Activated T-cell treated with anti-CD3 and anti-CD28 coated beads for 48 hours (primary cell): ENCODE results near the gene FMNL1.
A peak's percentile ranks its signal among the peaks of the same experiment; 100 is the strongest.
"Not testable (repeated sequence)": the region's sequence is repeated elsewhere in the genome, so short reads cannot be mapped to it uniquely, and the experiment has no call there.

ENCODE experiments used
- DNase-seq: peaks from one replicate; pipeline ENCODE4 v3.0.0-alpha.2; 2020; ENCODE audit warnings: low read depth

FMNL1 gene

DNA sequence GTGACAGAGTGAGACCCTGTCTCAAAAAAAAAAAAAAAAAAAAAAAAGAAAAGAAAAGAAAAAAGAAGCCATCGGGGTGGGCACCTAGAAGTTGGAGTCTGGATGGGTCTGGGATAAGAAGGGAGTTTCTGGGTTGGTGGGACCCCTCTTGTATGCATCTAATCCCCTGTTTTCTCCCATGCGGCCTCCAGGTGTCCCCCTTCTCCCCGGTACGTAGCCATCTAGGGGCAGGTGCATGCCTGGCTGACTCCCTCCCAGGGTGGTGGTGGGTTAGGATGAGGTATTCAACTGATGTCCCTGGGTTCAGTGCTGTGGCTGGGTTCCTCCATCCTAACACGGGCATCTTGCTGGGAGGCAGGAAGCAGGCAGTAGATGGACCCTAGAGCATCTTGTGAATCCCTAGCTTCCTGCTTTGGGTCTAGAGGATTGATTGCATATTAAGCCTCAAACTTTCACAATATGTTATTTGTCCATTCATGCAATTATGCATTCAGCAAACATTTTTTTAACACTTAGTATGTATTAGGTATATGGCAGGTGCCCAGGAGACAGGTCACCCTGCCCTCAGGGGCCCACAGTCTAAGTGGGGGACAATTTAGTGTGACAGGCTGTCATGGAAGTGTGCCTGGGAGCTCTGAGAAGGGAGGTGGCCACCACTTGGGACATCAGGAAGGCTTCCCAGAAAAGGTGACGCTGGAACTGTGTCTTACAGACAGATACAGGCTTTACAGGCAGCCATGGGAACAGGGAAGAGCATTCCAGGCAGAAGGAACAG lies 13.1 kb downstream of the FMNL1 start:
- peak; percentile 41 for DNase-seq

DNA sequence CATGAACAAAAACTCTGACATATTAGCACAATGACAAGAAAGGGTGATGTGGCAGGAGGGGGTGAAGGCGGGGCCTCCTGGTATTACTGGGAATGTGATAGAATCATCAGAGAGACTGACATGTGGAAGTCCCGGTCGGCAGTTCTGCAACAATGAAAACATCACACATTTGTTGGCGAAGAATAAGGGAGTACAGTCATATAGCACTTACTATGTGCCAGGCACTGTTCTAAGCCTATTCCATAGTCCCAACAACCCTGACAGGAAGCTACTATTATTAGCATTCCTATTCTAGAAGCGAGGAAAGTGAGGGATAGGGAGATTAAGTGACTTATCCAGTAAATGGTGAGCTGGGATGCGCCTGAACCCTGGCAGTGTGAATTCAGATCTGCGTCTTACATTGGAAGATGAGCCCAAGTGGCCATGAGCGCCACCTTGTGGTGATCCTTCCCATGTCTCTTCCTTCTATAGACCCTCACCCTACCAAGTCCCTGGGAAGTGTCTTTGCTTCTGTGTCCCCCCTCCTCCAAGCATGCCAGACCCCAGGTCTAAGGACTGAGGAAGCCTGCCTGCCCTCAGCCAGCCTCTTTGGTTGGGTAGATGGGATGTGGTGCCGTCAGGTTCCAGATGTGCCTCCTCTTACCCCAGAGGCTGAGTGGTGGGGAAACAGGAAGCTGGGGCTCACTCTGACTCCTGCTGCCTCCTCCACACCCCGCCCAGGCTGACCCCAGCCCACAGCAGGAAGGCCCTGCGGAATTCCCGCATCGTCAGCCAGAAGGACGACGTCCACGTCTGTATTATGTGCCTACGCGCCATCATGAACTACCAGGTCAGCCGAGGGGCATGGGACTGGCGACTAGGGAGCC lies 14.0 kb downstream of the FMNL1 start:
- DNase-seq, result peak; percentile 65

DNA sequence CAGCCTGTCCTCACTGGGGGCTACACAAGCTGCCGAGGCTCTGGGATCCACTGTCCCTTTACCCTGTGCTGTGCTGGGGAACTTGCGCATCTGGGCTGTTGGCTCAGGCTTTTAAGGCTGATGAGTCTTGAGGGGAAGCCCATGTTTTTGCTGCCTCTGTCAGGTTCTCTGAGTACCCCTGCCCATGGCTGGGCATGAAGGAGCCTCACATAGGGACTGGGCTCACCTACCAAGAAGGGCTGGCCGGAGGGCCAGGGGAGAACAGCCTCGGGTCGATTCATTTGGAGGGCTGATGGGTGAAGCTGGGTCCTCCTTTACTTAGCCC lies 14.6 kb downstream of the FMNL1 start:
- DNase-seq, result no peak

DNA sequence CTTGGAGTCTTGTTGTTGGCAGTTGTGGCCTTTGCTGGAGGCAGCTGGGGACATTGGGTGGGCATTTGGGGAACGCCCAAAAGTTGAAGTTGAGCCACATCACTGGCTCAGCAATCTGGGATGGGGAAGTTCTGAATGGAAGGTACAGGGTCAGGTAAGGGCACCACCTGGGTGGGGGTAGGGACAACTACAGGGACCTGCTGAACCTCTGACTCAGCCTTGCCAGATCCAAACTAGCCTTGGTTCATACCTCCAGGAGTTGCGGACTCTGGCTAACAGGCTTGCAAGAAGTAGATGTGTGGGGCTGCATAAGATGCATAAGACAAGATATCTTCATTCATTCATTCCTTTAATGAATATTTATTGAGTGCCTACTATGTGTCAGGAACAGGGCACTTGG lies 16.0 kb downstream of the FMNL1 start:
- no peak for DNase-seq

DNA sequence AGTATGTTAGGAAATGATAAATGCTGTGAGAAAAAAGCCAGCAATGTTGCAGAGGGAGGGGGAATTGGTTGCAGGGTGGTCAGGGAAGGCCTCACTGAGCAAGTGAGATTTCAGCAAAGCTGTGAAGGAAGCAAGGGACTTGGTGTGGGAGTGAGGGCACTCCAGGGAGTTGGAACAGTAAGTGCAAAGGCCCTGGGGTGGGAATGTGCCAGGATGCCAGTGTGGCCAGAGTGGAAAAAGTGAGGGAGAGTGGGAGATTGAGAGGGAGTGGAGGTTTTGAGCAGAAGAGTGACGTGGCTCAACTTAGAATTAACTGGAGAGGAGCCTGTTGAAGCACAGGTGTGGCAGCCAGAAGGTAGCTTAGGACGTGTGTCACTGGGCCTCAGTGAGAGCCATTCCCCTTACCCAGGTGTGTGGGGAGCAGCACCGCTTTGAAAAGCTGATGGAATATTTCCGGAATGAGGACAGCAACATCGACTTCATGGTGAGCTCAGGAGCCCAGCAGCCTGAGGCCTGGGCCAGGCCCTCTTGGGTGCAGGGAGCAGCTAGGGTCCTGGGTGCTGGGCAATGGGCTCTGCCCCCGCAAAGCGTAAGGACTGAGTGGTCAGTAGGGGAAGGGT lies 16.6 kb downstream of the FMNL1 start:
- DNase-seq, result no peak

DNA sequence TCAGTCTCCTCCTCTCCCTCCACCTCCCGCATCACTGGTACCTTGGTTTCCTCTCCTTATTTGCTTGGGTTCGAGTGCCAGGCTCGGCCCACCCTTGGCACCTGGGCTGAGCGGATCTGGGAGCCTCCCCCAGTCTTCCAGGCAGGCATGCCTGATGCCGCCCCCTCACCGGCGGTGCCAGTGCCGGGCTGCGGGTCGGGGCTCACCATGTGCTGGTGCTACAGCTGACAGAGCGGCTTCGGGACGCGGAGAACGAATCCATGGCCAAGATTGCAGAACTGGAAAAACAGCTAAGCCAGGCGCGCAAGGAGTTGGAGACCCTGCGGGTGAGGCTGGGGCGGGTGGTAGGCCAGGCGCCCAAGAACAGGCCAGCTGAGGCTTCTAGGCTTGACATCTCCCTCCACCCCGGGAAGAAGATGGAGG lies 19.2 kb downstream of the FMNL1 start:
- no peak for DNase-seq

DNA sequence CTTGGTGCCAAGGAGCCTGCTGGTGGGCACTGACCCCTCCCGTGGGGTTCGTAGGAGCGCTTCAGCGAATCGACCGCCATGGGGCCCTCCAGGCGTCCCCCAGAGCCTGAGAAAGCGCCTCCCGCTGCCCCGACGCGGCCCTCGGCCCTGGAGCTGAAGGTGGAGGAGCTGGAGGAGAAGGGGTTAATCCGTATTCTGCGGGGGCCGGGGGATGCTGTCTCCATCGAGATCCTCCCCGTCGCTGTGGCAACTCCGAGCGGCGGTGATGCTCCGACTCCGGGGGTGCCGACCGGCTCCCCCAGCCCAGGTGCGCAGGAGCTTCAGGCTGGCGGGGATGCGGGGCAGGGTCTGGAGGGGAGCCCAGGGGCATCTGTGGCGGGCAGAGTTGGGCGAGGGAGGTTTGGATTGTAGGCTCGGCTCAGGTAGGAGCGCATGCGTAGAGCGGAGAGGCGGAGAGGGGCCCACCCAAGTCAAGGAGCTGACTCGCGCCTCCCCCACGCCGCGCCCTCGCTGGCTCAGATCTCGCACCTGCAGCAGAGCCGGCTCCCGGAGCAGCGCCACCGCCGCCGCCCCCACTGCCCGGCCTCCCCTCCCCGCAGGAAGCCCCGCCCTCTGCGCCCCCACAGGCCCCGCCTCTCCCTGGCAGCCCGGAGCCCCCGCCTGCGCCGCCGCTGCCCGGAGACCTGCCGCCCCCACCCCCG lies 19.8 kb downstream of the FMNL1 start:
- no peak for DNase-seq

DNA sequence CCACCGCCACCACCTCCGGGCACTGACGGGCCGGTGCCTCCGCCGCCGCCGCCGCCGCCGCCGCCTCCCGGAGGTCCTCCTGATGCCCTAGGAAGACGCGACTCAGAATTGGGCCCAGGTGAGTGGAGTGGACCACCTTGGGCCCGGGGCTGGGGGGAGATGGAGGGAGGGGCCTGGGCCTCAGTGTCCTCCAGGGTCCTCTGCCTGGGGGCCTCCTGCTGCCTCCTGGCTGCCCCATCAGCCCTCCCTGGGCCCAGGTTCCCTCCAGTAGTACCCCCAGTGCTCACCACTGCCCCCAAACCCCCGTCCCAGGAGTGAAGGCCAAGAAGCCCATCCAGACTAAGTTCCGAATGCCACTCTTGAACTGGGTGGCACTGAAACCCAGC lies 20.3 kb downstream of the FMNL1 start:
- DNase-seq, result no peak

DNA sequence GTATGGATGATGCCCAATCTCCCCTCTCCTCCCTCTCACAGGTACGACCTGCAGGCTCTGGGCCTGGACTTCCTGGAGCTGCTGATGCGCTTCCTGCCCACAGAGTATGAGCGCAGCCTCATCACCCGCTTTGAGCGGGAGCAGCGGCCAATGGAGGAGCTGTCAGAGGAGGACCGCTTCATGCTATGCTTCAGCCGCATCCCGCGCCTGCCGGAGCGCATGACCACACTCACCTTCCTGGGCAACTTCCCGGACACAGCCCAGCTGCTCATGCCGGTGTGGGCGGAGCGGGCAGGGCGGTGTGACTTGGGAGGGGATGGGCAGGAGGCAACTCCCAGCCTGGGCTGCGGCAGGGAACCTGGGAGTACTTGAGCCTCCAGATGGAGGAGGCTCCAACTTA lies 22.1 kb downstream of the FMNL1 start:
- DNase-seq, result no peak

DNA sequence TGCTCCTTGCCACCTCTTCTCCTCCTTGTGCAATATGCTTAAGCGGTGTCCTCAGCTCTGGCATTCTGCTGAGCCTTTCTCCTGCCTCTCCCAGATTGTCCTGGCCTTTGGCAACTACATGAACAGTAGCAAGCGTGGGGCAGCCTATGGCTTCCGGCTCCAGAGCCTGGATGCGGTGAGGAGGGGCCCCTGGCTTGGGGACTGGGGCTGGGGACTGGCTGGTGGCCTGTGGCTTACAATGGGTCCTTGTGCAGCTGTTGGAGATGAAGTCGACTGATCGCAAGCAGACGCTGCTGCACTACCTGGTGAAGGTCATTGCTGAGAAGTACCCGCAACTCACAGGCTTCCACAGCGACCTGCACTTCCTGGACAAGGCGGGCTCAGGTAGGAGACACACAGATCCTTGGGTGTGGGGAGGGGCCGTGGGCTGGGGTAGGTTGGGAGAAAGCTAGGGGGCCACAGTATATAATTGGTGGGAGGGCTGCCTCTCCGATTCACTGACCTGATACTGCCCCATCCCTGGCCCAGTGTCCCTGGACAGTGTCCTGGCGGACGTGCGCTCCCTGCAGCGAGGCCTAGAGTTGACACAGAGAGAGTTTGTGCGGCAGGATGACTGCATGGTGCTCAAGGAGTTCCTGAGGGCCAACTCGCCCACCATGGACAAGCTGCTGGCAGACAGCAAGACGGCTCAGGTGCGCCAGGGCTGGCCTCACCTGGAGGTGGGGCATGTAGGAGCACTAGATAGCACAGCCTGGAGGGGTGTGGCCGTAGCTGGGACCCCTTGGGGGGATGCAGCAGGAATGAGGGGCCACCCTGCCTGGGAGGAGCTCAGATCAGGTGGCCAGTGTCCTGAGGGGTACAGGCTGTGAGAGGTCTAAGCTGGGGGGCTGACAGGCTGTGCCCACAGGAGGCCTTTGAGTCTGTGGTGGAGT lies 23.3 kb downstream of the FMNL1 start:
- DNase-seq, result no peak

DNA sequence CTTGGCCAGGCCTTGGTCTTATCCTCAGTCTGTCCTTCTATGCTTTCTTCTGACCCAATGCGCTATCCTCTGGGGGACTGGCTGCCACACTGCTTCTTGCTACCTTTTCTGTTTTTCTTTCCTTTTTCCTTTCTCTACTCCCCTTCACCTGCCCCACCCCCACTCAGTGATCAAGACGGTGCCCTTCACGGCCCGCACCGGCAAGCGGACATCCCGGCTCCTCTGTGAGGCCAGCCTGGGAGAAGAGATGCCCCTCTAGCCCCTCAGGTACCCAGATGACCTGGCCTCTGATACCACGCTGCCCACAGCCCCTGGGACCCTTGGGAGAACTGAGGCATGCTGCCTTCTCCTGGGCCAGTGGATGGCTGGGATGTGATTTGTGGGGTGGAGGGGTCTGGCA lies 24.7 kb downstream of the FMNL1 start:
- no peak for DNase-seq

DNA sequence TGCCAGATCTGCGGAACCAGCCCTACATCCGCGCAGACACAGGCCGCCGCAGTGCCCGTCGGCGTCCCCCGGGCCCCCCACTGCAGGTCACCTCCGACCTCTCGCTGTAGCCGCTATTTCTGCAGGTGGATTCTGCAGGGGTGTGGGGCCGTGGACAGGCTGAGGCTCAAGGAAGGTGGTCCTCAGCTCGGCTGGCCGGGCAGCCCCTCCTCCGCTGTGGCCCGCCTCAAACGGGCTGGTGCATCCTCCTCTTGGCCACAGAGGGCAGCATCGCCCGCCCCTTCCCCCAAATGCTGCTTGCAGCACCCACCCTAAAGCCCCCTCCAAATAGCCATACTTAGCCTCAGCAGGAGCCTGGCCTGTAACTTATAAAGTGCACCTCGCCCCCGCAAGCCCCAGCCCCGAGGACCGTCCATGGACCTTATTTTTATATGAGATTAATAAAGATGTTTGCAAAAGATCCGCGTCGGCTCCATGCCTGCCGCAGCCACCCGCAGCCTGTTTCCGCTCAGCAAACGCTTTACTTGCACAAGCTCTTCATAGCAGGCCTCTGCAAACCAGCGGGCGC lies 25.3 kb downstream of the FMNL1 start:
- DNase-seq, result no peak

DNA sequence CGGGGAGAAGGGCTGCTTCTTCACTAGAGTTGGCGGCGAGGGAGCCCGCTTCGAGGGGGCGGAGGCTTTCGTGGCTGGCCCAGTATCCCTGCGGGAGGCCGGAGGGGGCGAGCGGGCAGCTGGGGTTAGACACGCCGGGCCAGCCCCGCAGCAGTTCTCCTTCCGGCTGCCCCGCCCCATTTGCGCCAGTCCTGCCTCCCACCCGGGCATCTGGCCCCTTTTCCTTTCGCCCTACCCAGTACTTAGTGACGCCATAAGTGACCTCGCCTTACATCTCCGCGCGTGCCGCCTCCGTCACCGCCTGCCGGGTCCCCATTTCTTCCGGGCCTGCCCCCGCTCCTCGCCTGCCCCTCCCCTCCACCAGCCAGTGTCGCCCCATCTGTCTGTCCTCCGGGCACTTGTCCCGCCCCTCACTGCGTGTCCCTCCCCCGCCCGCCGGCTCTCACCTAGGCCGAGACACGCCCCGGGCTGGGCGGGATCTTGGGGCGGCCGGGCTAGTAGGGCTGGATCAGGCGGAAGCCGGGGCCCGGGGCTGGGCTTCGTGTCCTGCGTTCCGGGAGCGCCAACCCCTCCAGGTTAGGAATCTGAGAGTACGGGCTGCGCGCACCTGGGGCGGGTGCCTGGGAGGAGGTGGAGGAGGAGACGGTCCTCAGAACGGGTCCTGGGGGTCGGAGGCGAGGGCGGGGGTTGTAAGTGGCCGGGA lies 25.9 kb downstream of the FMNL1 start:
- peak; percentile 98 for DNase-seq

DNA sequence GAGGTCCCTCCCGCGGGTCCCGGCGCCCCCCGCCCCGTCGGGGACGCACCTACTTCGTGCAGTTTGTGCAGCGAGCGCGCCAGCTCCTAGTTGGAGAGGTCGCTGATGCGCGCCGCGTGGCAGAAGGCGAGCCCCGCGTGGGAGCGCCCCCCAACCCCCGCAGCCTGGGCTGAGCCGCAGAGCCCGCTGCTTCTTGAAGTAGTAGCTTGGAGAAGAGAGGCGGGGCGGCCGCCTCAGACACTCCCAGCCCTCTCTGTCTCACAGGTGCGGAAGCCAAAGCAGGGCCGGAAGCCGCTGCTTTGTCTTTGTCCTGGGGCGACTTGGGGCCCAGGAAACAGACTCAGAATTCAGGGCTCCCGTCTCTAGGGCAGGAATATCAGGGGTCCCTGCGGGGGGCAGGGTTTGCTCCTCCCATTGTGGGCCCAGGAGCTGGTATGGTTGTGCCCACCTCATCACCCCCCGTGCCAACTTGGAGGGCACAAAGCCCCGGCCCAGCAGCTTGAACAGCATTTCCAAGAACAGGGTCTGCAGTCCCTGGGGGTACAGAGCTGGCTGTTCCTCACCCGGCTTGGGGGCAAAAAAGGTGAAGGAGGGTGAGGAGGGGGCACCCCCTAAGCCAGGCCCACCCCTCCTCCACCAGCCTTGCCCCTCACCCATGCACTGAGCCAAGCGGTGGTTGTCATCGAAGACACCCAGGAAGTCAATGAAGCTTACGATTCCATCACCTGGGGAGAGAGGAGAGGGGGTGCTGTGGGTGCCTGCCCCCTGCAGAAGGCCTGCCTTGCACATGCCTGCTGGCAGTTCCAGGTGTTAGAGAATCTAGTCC lies 26.7 kb downstream of the FMNL1 start:
- DNase-seq, result peak; percentile 71

DNA sequence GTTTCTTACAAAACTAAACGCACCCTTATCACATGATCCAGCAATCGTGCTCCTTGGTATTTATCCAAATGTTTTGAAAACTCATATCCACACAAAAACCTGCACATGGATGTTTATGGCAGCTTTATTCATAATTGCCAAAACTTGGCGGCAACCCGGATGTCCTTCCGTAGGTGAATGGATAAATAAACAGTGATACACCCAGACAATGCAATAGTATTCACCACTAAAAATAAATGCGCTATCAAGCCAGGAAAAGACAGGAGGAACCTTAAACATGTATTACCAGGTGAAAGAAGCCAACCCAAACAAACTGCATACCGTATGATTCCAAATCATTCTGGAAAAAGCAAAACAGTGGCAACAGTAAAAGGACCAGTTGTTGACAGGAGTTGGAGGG lies 30.2 kb downstream of the FMNL1 start:
- DNase-seq, result no peak

DNA sequence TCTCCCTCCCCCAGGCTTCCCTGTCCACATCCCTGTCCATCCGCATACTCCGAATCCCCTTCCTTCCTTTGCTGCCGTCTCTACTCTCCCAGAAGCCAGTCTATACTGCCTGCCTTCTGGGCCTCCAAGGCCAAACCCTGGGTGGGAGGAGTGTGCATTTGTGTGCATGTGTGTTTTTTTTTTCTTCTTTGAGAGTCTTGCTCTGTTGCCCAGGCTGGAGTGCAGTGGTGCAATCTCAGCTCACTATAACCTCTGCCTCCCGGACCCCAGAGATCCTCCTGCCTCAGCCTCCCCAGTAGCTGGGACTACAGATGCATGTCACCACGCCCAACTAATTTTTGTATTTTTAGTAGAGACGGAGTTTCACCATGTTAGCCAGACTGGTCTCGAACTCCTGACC lies 31.6 kb downstream of the FMNL1 start:
- not testable (repeated sequence) for DNase-seq

DNA sequence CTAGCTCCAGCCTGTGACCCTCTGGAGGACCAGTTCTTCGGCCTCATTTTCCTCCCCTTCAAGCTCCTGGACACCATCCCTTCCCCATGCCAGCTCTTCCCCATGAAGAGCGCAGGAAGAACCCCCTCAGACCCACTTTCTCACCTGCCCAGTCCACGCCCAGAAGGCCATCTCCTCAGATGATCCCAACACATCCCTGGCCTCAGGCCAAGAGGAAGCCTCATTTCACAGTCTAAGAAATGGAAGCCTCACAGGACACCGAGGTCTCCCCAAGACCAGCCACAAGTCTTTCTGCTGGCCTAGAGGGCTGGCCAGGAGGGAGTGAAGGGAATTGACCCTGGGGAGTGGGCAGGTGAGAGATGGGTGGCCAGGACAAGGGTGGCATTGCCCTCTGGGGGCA lies 32.2 kb downstream of the FMNL1 start:
- DNase-seq, result no peak

DNA sequence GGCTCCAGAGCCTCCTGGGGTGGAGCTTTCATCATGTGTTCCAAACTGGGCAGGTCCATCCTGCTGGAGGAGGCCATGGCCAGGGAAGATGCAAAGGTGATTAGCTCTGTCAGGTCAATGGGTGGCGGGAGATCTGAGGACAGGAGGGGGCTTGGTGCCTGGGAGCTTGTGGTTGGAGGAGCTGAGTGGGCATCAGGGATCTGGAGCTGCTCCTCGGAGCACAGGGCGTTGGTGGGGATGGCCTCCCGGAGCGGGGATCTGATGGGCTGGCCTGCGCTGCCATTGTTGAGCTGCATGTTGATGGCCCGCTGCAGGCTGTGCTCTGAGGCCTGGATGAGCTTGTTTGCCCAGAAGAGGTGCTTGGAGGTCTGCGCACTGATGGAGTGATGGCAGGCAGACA lies 33.7 kb downstream of the FMNL1 start:
- DNase-seq, result no peak
